HG03045 (cell line): ENCODE results near the gene FHL5.
A peak's percentile ranks its signal among the peaks of the same experiment; 100 is the strongest.
"Not testable (repeated sequence)": the region's sequence is repeated elsewhere in the genome, so short reads cannot be mapped to it uniquely, and the experiment has no call there.

ENCODE experiments used
- ATAC-seq: cut with Tn5 transposase; IDR thresholded peaks from one replicate; pipeline ENCODE4 v1.9.1; 2021; ENCODE audit warnings: mild to moderate bottlenecking, moderate library complexity; ENCODE audit not compliant: unreplicated experiment

Gene FHL5, protein sequence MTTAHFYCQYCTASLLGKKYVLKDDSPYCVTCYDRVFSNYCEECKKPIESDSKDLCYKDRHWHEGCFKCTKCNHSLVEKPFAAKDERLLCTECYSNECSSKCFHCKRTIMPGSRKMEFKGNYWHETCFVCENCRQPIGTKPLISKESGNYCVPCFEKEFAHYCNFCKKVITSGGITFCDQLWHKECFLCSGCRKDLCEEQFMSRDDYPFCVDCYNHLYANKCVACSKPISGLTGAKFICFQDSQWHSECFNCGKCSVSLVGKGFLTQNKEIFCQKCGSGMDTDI

GRCh38 chr6:96562886-96563285 lies at the start of gene FHL5:
TSS of gene FHL5 (plus strand) at chr6:96563128. CDS start at chr6:96603614, 40,486 bp downstream.
- ATAC-seq, result no peak

- ATAC-seq, result no peak
These were observed 42.5 kb upstream of the FHL5 start for GRCh38 chr6:96520171-96521115.

- ATAC-seq, result peak; percentile 22
These were observed 41.7 kb upstream of the FHL5 start for GRCh38 chr6:96521306-96521643.

DNA sequence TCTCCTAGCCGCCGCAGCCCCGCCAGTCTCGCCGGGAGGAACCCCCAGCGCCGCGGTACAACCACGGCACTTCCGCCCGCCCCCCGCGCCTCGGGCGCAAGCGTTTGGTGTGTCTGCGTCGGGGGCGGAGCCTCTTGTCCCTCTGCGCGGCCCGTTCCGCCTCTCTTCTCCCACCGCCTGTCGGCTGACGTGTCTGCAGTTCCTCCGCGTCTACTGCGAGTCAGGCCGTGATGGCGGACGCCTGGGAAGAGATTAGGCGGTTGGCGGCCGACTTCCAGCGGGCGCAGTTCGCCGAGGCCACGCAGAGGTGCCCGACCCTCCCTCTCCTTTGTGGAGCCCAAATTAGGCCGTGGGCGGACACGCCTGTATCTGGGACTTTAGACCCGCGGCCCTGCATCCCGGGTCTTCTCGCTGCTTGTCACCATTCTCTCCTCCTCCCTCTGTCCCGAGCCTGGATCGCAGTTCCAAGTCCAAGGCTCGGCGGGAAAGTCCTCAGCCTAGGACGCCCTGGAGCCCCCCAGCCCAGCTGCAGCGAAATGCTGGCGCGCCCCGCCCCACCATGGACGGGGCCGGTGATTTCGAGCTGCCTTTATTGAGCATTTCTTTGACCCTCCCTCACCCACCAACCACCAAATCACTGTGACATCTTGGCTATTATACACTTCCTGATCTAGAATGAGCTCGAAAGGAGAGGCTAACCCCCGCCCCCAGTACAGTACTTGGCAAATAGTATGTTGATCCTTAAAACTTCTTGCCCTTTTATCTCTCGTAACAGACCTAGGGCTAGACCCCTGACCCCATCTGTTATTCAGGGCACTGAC lies 41.1 kb upstream of the FHL5 start, which contains the start of gene UFL1:
TSS of gene UFL1 (plus strand) at position 163 of the 821 bp plus-strand sequence. CDS start at position 231, 68 bp downstream.
- ATAC-seq, result peak; percentile 99

GRCh38 chr6:96522465-96523009 lies 40.4 kb upstream of the FHL5 start:
- peak; percentile 29 for ATAC-seq

DNA sequence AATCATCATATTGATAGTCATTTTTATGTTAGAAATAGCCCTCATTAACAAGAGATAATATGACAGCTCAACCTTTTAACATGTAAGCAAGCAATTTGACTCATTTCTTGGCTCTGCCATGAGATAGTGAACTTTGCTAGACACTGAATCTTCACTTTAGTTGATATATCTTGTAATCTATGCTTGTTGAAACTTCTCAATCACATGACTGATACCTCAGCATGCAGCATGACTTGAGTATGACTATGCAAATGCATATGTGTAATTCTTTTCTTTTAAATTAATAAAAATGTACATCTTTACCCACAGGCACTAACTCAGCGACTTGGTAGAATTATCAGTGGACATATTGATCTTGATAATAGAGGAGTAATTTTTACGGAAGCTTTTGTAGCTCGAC lies 34.7 kb upstream of the FHL5 start:
- ATAC-seq, result no peak

- ATAC-seq, result no peak
These were observed 30.5 kb upstream of the FHL5 start for GRCh38 chr6:96532399-96532798.

GRCh38 chr6:96537726-96538125 lies 25.2 kb upstream of the FHL5 start:
- ATAC-seq, result no peak

- ATAC-seq, result no peak
These were observed 20.2 kb upstream of the FHL5 start for GRCh38 chr6:96542702-96543101.

DNA sequence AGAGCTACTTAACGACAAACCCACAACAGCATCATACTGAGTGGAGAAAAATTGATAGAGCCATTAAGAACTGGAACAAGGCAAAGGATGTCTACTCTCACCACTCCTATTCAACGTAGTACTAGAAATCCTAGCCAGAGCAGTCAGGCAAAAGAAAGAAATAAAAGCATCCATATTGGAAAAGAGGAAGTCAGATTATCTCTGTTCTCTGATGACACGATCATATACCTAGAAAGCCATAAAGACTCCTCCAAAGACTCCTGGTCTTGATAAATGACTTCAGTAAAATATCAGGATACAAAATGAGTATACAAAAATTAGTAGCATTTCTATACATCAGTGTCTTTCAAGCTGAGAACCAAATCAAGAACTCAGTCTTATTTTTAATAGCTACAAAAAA lies 17.0 kb upstream of the FHL5 start:
- ATAC-seq, result no peak

DNA sequence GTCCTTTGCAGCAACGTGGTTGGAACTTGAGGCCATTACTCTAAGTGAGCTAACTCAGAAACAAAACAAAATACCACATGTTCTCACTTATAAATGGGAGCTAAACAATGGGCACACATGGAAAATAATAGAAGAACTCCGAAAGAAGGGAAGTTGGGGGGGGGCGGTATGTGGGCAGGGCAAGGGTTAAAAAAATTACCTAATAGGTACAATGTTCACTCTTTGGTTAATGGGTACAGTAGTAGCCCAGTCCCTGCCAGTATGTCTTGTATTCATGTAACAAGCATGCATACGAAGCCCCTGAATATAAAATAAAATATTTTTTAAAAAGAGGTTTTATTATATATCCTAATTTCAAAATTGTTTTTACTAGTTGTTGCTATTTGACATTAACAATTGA lies 15.3 kb upstream of the FHL5 start:
- no peak for ATAC-seq

GRCh38 chr6:96554558-96554957 lies 8.4 kb upstream of the FHL5 start:
- ATAC-seq, result no peak

DNA sequence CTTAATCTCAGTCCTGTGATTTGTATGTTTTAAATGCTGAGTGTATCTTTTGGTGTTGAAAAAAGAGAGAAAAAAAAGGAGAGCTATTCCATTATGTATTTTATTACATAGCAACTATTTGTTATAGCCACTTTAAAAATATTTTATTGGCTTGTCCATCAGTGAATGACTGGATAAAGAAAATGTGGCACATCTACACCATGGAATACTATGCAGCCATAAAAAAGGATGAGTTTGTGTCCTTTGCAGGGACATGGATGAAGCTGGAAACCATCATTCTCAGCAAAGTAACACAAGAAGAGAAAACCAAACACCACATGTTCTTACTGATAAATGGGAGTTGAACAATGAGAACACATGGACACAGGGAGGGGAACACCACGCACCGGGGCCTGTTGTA lies 3.2 kb upstream of the FHL5 start:
- ATAC-seq, result not testable (repeated sequence)

DNA sequence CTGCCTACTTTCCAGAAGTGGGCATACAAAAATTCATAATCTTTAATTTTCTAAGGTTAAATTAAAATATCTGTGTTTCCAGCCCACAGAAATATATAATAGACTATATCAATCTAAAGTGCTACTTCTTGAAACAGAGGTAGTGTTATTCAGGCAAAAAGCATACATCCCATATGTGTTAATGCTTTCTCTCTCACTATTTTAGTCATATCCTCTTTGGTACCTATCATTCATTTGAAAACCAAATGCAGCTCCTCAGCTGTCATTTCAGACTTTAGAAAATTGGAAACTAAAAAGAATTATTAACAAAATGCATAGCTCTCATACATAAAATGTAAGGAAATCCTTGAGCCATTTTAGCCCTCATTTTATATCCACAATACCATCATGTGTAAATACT lies 925 bp downstream of the FHL5 start:
- ATAC-seq, result no peak

- no peak for ATAC-seq
These were observed 7.1 kb downstream of the FHL5 start for GRCh38 chr6:96570053-96570452.

DNA sequence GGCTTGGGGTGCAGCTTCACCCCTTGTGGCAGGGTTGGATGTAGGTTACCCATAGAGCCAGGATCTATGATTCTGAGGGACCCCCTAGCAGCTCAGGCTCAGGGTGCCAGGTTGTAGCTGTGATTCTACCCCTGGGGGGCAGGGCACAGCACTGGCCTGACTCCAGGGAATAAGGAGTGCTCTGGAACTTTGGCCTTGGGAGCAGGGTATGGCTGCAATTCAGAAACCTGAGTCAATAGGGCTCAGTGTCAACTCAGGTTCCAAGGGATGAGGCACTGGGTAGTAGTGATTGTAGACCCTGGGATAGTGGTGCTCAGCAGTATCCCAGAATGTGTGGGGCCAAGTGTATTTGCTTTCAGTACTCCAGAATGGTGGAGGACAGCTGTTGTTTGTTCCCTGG lies 8.6 kb downstream of the FHL5 start:
- no peak for ATAC-seq

DNA sequence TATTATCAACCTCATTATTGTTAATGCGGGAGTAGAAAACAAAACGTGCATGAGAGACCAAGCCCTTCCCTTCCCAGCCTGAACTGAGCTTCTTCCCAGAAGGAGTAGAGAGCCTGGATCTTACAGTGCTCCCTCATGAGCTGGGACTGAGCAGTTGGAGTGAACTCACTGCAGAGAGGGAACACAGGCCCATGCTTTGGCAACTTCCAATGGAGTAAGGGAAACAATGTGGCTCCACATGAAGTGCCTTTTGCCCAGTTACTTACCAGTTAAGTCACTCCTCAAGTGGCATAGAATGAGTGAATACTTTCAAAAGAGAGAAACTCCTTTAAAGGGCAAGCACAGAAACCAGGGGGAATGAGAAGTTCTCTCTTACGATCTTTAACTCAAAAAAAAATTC lies 12.4 kb downstream of the FHL5 start:
- ATAC-seq, result no peak

GRCh38 chr6:96576221-96576620 lies 13.3 kb downstream of the FHL5 start:
- ATAC-seq, result no peak

- no peak for ATAC-seq
These were observed 19.1 kb downstream of the FHL5 start for GRCh38 chr6:96582021-96582420.

GRCh38 chr6:96582436-96582835 lies 19.5 kb downstream of the FHL5 start:
- ATAC-seq, result no peak

DNA sequence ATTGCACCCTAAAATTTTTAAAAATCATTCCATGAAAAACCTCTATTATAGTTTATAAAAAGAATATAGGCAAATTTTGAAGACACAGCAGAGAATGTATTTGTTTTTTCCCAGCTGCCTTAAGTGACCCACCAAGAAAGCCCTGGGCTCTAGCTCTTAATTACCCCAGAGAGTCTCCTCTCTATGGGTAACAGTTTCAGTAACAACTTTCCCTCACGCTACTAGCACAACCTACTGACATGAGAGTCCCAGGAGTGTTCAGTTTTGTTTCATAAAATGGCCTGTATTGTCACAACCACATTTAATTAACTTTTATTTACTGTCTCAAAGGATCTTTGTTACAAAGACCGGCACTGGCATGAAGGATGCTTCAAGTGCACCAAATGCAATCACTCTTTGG lies 41.5 kb downstream of the FHL5 start:
- no peak for ATAC-seq
